HG03575 (cell line): ENCODE results near the gene SYT10.
"Not testable (repeated sequence)": the region's sequence is repeated elsewhere in the genome, so short reads cannot be mapped to it uniquely, and the experiment has no call there.

Experiments
- ATAC-seq: cut with Tn5 transposase; IDR thresholded peaks from one replicate; pipeline ENCODE4 v1.9.1; 2021; ENCODE audit not compliant: unreplicated experiment, insufficient number of reproducible peaks, low FRiP score; ENCODE audit errors: extremely low read depth

The SYT10 gene

DNA sequence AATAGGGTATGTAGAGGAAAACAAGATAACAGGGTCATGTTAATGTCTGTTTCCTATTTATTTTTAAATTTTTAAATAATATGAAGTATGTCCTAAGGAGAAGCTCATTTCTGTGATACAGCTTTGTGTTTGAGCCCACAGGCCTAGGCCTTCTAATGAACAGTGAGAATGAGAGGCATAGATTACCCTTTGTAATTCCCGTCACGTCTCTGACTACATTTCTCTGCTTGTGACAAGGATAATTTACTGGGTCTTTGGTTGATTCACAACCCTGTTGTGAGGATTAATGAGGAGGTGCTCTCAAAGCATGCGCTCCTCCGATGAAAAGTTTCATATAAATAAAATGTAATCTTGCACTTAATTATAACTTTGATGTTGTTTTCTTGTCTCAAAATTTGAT lies 56.1 kb downstream of the SYT10 start:
- no peak for ATAC-seq

DNA sequence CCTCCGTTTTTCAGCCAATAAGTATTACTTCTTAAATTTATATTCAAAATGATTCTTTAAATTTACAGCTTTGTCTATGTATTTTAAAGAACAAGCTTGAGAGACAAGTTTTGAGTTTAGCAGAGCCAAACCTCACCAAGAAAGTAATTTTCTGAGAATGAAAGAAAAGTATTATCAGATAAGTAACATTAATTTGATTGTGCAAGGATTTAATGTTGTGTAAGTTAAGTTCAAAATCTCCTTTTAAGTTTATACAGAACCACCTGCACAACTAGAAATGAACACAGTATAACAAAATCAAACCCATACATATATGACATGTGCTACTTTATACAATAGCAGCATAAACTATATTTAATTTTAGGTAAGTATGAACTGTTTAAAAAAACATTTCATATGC lies 63.5 kb downstream of the SYT10 start:
- ATAC-seq: no peak

DNA sequence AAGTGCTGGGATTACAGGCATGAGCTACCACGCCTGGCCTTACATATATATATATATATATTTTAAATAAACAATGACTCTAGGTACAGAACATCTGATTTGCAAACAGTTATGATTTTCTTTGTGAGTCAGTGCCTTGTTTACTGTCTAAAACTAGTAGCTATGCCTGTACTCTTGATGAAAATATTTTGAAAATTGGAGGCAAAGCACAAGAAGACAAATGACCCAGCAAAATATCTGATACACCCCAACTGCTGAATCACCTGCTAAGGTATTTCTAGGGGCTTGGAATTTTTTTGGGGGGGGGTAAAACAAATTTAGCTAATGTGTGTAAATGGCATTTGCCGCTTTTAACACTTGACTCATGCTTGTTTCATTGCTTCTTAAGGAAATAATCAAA lies 69.3 kb downstream of the SYT10 start:
- no peak for ATAC-seq

DNA sequence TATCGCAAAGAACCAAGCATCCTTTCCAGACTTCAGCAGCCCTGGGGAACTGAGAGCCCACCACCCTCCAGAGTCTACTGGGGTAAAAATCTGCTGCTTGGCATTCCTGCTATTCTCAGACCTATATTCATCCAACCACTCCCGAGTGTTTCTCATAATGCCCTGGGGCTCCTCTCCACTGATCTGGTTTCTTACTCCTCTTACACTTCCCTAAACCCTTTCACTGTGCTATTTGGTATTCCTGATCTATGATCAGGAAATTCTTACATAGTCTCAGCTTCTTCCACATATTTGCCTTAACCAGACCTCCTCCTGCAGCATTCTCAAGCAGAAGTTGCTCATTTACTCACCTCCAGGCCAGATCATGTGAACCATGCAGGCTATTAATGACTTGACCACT lies 82.4 kb downstream of the SYT10 start:
- ATAC-seq: no peak

DNA sequence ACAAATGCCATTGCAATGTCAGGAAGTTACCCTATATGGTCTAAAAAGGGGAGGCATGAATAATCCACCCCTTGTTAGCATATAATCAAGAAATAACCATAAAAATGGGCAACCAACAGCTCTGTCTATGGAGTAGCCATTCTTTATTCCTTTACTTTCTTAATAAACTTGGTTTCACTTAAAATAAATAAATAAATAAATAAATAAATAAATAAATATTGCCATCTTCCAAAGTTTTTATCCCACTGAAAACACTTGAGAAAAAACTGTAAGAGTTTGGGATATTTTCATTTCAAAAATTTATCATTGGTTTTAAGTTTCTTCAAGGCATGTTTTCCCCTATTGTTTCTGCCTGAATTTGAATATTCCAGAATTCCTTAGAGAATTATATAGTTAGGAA lies 89.8 kb downstream of the SYT10 start:
- ATAC-seq: no peak

DNA sequence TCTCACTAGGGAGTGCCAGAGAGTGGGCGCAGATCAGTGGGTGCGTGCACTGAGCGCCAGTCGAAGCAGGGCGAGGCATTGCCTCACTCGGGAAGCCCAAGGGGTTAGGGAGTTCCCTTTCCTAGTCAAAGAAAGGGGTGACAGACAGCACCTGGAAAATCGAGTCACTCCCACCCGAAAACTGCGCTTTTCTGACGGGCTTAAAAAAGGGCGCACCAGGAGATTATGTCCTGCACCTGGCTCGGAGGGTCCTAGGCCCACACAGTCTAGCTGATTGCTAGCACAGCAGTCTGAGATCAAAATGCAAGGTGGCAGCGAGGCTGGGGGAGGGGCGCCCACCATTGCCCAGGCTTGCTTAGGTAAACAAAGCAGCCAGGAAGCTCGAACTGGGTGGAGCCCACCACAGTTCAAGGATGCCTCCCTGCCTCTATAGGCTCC lies 107.6 kb downstream of the SYT10 start:
- not testable (repeated sequence) for ATAC-seq

DNA sequence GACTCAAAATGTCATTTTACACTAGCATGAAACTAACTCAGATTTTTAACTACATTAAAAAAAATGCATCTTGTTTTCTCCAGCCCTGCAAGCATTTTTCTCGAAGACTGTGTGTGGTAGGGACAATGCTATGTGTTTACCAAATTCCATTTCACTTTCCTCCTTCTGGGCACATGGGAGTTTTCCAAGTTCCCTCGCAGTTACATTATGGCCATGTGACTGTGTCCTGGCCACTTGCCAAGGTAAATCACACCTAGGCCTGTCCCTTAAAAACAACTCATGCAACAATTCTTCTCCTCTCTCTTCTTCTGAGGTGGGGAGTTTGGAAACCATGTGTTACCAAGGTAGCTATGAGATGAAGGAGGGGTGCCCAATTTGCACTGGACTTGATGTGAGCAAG lies 108.7 kb downstream of the SYT10 start:
- no peak for ATAC-seq
